ENCODE data around the gene DIP2C. TPM values are rescaled to one million over a fixed set of nuclear protein-coding genes. Genes with fewer than 3 reads are reported as not detected.
A peak's percentile ranks its signal among the peaks of the same experiment; 100 is the strongest.

Gene DIP2C
- total RNA-seq, 1 donor from 2014 or later = 1.6 TPM

DNA sequence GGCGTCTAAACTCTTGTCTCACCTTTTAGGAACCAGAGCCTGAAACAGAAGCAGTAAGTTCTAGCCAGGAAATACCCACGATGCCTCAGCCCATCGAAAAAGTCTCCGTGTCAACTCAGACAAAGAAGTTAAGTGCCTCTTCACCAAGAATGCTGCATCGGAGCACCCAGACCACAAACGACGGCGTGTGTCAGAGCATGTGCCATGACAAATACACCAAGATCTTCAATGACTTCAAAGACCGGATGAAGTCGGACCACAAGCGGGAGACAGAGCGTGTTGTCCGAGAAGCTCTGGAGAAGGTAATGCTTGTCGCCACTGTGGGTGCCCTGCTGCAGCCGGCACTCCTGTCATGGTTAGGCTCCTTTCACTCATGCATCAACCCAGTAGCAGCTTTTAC is 441.2 kb downstream of the DIP2C start:
- Mint-ChIP-seq H3K9me3 (no peaks in the 10 kb centered on the region), H3K27ac (no peak overlapping the region), H3K36me3 (ENCODE audit: low read depth) (peaks cover 37% of the 10 kb centered on the region), H3K27me3 (ENCODE audit: insufficient read depth) (no peaks in the 10 kb centered on the region), H3K4me1 (ENCODE audit: low read depth) (no peaks in the 10 kb centered on the region), H3K4me3 (no peak overlapping the region)
- intact Hi-C loops (cut with micrococcal nuclease) = no loop called here
- no peak for DNase-seq (ENCODE audit: low spot score)

DNA sequence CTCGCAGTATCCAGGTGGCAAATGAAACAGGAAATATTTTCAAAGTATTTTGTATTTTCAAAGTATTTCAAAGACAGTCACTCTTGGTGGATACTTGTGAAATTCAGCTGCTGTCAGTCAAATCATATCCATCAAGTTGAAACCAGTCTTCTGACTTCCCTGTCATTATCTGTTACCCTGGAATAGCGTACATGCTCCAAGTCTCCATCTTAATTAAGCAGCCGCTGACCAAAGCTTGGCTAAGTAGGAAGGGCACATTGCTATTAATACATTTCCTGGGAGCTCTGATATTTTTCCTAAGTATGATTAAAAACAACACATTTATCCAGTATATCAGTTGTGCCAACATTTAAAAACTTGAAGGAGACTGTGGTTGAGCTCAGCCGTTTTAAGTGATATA is 442.0 kb downstream of the DIP2C start:
- Mint-ChIP-seq H3K4me3 (no peak overlapping the region), H3K27me3 (ENCODE audit: insufficient read depth) (no peaks in the 10 kb centered on the region), H3K4me1 (ENCODE audit: low read depth) (no peaks in the 10 kb centered on the region), H3K27ac (no peak overlapping the region), H3K9me3 (no peaks in the 10 kb centered on the region), H3K36me3 (ENCODE audit: low read depth) (peaks cover 37% of the 10 kb centered on the region)
- no peak for DNase-seq (ENCODE audit: low spot score)
- intact Hi-C loops (cut with micrococcal nuclease) = no loop called here

DNA sequence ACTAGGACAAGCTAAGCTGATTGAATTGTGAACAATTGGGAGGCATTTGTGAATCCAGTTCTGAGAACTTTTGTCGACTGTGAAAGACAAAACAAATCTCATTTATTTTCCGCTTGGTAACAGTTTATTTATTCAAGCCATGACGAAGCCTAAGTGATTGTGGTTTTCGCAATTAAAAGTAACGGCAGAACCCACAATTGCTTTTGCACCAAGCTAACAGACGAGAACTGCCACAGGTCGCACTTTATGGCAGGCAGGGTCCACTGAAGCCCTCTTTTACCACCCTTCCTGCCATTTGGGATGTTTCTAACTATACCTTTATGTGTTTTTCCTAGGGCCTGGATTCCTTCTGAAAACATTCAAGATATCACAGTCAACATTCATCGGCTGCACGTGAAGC is 443.0 kb downstream of the DIP2C start:
- no peak for DNase-seq (ENCODE audit: low spot score)
- Mint-ChIP-seq H3K36me3 (ENCODE audit: low read depth) (peaks cover 33% of the 10 kb centered on the region), H3K27me3 (ENCODE audit: insufficient read depth) (no peaks in the 10 kb centered on the region), H3K4me3 (no peak overlapping the region), H3K9me3 (no peaks in the 10 kb centered on the region), H3K27ac (no peak overlapping the region), H3K4me1 (ENCODE audit: low read depth) (no peaks in the 10 kb centered on the region)
- intact Hi-C loops (cut with micrococcal nuclease) = no loop called here

DNA sequence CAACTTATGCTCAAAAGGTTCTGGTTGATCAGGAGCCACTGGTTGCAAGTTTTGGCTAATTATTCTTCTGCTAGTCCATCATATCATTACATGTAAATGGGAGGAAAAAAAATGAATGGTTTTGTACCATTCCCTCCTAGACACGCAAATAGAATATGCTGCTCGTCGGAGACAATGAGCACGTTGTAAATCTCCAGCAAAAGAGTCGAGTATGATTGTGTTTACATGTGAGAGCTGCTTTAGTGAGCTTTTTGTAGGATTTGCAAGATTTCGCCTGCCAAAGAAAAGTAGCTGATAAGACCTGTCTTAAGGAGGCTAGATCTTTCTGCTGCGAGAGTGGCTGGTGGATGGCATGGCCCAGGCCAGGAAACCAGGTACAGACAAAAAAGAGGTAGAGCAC is 445.2 kb downstream of the DIP2C start:
- H3K4me1 Mint-ChIP-seq (ENCODE audit: low read depth) = no peaks in the 10 kb centered on the region
- H3K9me3 Mint-ChIP-seq = no peaks in the 10 kb centered on the region
- no peak overlapping the region for H3K4me3 Mint-ChIP-seq
- H3K27me3 Mint-ChIP-seq (ENCODE audit: insufficient read depth) = no peaks in the 10 kb centered on the region
- no peak for DNase-seq (ENCODE audit: low spot score)
- no peak overlapping the region for H3K27ac Mint-ChIP-seq
- H3K36me3 Mint-ChIP-seq (ENCODE audit: low read depth) = peaks cover 23% of the 10 kb centered on the region
- intact Hi-C loops (cut with micrococcal nuclease) = no loop called here

DNA sequence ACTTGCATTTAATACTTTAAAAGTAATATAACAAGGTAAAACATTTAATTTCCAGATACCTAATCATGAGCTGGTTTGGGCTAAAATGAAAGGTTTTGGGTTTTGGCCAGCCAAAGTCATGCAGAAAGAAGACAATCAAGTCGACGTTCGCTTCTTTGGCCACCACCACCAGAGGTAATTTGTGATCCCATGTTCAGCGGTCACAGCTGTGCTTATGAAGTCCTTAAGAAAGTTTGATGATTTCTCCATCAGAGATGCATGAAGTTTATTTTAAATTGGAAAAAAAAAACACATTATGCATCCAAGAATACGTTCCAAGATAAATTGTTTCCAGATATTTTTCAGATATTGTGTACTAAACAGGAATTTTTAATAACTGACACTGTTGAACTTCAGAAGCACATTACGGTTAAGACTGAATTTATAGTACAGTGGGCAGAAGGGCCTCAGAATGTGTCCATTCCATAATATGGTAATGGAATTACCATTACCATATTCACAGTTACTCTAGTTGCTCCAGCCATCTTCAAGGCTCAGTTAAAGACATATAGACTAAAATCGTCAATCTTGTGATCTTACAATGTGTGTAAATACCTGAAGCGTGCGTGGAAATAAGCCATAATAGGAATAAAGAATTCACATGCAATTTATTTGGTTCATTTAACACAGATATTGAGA is 447.4 kb downstream of the DIP2C start:
- Mint-ChIP-seq H3K4me1 (ENCODE audit: low read depth) (no peaks in the 10 kb centered on the region), H3K27ac (no peak overlapping the region), H3K27me3 (ENCODE audit: insufficient read depth) (no peaks in the 10 kb centered on the region), H3K9me3 (no peaks in the 10 kb centered on the region), H3K36me3 (ENCODE audit: low read depth) (peaks cover 11% of the 10 kb centered on the region), H3K4me3 (no peak overlapping the region)
- intact Hi-C loops (cut with micrococcal nuclease) = no loop called here
- no peak for DNase-seq (ENCODE audit: low spot score)

DNA sequence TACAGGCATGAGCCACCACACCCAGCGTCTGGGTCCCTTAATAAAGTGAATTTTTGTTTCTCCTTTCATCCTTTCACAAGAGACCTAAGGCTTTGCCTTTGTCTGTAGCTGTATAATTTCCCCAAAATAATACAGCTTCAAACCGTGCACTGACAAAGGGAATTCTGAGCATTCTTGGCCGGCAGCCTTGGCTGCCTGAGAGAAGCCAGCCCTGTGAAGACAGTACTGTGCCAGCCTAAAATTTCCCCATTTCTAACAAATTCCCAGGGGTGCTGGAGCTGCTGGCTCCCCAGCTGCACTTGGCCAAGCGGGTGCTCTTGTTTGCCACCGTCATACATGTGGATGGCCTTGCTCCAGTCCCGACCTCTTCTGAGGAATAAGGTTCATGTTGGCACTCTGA is 448.0 kb downstream of the DIP2C start:
- intact Hi-C loops (cut with micrococcal nuclease) = no loop called here
- Mint-ChIP-seq H3K36me3 (ENCODE audit: low read depth) (peaks cover 6% of the 10 kb centered on the region), H3K9me3 (no peaks in the 10 kb centered on the region), H3K4me1 (ENCODE audit: low read depth) (no peaks in the 10 kb centered on the region), H3K27ac (no peak overlapping the region), H3K27me3 (ENCODE audit: insufficient read depth) (no peaks in the 10 kb centered on the region), H3K4me3 (no peak overlapping the region)
- DNase-seq (ENCODE audit: low spot score) = no peak

DNA sequence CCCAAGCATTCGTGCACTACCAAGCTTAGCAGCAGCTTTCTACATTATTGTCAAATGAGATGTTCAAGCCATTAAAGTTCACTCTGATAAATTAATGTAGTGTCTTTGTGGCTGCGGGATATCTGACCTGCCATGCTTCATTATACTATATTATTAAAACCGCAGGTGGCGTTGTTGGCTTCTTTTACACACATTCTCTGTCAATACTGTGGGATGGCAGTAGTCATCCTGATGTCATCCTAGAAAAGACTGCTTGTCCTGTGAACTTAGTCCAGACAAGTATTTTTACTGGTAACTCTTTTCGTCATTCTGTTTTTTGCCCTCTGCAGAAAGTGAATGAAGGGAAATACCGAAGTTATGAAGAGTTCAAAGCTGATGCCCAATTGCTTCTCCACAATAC is 450.4 kb downstream of the DIP2C start:
- DNase-seq (ENCODE audit: low spot score) = no peak
- Mint-ChIP-seq H3K27me3 (ENCODE audit: insufficient read depth) (no peaks in the 10 kb centered on the region), H3K4me3 (no peak overlapping the region), H3K36me3 (ENCODE audit: low read depth) (peaks cover 1% of the 10 kb centered on the region), H3K27ac (no peak overlapping the region), H3K9me3 (no peaks in the 10 kb centered on the region), H3K4me1 (ENCODE audit: low read depth) (no peaks in the 10 kb centered on the region)
- intact Hi-C loops (cut with micrococcal nuclease) = no loop called here

DNA sequence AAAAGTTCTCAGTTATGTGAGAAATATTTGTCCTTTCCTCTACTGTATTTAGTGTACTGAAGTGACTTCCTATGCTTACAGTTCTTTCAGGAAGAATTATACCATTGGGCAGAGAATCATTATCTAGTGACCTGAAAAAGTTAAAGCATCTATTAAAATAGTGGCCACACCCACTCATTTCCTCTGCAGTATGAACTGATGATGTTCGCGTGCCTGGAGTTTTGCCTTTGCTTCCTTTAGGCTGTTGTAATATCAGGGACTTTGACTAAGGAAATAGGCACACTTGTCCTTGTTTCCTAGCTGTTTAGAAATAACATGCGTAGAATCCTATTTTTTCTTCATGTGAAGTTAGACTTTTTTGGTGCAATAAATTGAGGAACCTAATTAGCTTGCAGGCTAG is 453.6 kb downstream of the DIP2C start:
- Mint-ChIP-seq H3K4me1 (ENCODE audit: low read depth) (no peaks in the 10 kb centered on the region), H3K27me3 (ENCODE audit: insufficient read depth) (no peaks in the 10 kb centered on the region)
- intact Hi-C loops (cut with micrococcal nuclease) = no loop called here

DNA sequence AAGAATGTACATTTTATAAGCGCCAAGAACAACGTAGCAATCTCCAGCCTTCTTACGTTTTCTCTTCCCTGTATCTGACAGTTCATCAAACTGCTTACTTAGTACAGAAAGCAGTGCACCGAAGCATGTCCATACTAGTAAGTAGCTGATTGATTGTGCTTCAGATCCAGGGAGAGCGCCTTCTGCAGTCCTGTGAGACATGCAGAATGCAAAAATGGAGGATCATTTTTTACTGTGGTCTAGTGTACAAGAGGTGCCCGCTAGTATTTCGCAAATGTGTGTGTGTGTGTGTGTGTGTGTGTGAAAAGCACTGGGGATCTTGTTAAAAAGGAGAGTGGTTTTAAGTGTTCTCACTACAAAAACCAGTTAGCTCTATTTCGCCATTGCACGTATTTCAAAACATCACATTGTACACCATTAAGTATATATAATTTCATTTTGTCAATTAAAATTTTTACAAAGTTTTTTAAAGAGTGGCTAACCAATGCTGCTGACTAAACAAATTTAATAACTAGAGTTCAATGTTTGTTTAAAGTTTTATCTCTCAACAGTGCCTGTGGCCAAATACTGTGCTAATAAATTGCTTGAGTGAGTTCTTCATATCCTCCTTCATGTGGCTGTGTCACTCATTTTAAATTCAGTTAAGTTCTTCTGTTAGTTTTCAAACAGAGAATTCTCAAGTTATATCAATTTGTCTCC is 454.6 kb downstream of the DIP2C start:
- Mint-ChIP-seq H3K36me3 (ENCODE audit: low read depth) (no peaks in the 10 kb centered on the region), H3K4me3 (no peak overlapping the region), H3K27me3 (ENCODE audit: insufficient read depth) (no peaks in the 10 kb centered on the region), H3K27ac (no peak overlapping the region), H3K4me1 (ENCODE audit: low read depth) (no peaks in the 10 kb centered on the region), H3K9me3 (no peaks in the 10 kb centered on the region)
- intact Hi-C loops (cut with micrococcal nuclease) = no loop called here
- DNase-seq (ENCODE audit: low spot score) = no peak

More for the DNA sequence above, 453.6 kb downstream of the DIP2C start:
- no peaks in the 10 kb centered on the region for H3K36me3 Mint-ChIP-seq (ENCODE audit: low read depth)
- H3K27ac Mint-ChIP-seq = no peak overlapping the region
- no peak overlapping the region for H3K4me3 Mint-ChIP-seq
- no peak for DNase-seq (ENCODE audit: low spot score)
- no peaks in the 10 kb centered on the region for H3K9me3 Mint-ChIP-seq

DNA sequence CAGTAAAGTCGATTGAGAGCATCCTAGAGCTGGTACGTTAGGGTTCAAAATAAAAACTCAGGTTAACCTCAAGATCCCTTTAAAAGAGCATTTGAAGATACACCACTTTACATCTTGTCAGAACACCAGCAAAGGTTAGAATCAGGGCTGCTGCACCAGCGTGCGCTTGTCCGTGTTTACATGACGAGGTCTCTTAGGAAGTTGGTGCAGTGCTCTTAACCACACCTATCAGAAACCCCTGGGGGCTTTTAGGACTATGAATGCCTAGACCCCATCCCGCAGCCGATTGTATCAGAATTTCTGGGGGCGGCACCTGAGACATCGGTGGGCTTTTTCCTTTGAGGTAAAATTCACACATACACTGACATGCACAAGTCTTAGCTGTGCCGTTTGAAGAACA is 456.6 kb downstream of the DIP2C start:
- H3K27me3 Mint-ChIP-seq (ENCODE audit: insufficient read depth) = no peaks in the 10 kb centered on the region

DNA sequence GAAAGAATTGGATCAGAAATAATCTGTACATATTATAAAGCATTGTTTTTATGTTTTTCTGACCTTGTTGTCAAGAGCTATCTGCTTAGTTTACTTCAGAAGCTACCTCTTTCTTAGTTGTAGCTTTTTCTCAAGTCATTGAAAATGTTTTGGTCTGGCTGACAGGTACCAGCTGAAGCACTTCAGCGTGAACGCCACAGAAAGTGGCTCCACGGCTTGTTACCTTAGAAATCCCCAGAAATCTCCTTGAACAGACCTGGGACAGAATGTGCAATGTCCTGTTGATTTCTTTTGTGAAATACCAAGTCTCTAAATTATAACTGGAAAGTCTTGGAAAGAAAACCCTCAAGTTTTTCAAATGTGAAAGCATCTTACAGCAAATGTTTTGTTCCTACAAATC is 457.4 kb downstream of the DIP2C start:
- Mint-ChIP-seq H3K27ac (no peak overlapping the region), H3K36me3 (ENCODE audit: low read depth) (no peaks in the 10 kb centered on the region), H3K27me3 (ENCODE audit: insufficient read depth) (no peaks in the 10 kb centered on the region), H3K9me3 (no peaks in the 10 kb centered on the region), H3K4me3 (no peak overlapping the region), H3K4me1 (ENCODE audit: low read depth) (peaks cover 9% of the 10 kb centered on the region)
- no peak for DNase-seq (ENCODE audit: low spot score)
- intact Hi-C loops (cut with micrococcal nuclease) = no loop called here

More for the DNA sequence above, 456.6 kb downstream of the DIP2C start:
- Mint-ChIP-seq H3K36me3 (ENCODE audit: low read depth) (no peaks in the 10 kb centered on the region), H3K9me3 (no peaks in the 10 kb centered on the region), H3K27ac (no peak overlapping the region), H3K4me3 (no peak overlapping the region), H3K4me1 (ENCODE audit: low read depth) (peaks cover 9% of the 10 kb centered on the region)
- intact Hi-C loops (cut with micrococcal nuclease) = no loop called here
- DNase-seq (ENCODE audit: low spot score) = no peak

DNA sequence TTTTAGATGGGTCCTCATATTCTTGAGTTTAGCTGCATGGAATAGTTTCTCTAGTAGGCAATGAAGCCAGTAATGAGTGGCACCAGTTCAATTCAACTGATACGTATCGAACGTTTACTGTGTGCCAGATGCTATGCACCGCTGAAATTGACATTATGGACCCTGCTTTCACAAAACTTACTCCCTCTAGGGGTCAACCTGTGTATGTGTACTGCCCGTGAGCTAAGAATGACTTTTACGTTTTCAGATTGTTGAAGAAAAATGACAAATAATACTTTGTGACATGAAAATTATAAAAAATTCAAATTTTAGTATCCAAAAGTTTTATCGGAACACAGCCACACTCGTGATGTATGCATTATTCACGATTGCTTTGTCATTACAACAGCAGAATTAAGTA is 458.7 kb downstream of the DIP2C start:
- H3K36me3 Mint-ChIP-seq (ENCODE audit: low read depth) = no peaks in the 10 kb centered on the region
- no peaks in the 10 kb centered on the region for H3K27me3 Mint-ChIP-seq (ENCODE audit: insufficient read depth)
- no peak overlapping the region for H3K27ac Mint-ChIP-seq
- no peaks in the 10 kb centered on the region for H3K9me3 Mint-ChIP-seq
- no peak overlapping the region for H3K4me3 Mint-ChIP-seq
- DNase-seq (ENCODE audit: low spot score) = no peak
- peaks cover 9% of the 10 kb centered on the region for H3K4me1 Mint-ChIP-seq (ENCODE audit: low read depth)
- intact Hi-C loops (cut with micrococcal nuclease) = loop anchor here (2.0 kb wide), 1 partner anchor 52 kb away; no protein-coding TSS in a partner anchor

DNA sequence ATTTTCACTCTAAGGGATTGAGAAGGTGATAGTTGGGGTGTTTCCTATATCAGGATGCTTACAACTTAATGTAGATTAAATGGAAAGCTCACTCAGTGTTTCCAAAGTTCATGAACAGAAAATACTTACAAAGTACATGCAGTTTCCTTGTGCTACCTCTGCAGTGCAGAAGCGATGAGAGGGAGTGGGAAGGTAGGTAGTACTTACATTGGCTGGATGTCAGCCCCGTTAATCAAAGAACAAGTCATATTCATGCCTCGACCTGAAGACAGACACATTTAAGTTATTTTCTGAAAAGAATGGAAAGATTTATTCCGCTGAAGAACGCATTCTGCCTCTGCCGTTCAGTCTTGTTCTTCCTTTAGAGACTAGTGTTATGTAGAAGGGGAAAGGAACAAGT is 461.1 kb downstream of the DIP2C start:
- no peaks in the 10 kb centered on the region for H3K36me3 Mint-ChIP-seq (ENCODE audit: low read depth)
- H3K27ac Mint-ChIP-seq = peak overlapping the region; percentile 4
- no peaks in the 10 kb centered on the region for H3K9me3 Mint-ChIP-seq
- no peaks in the 10 kb centered on the region for H3K27me3 Mint-ChIP-seq (ENCODE audit: insufficient read depth)
- DNase-seq (ENCODE audit: low spot score) = no peak
- no peak overlapping the region for H3K4me3 Mint-ChIP-seq
- H3K4me1 Mint-ChIP-seq (ENCODE audit: low read depth) = peaks cover 9% of the 10 kb centered on the region
- intact Hi-C loops (cut with micrococcal nuclease) = no loop called here
